GM18498 (cell line): ENCODE results near the gene ADAMTS16.
"Not testable (repeated sequence)": the region's sequence is repeated elsewhere in the genome, so short reads cannot be mapped to it uniquely, and the experiment has no call there.

Experiments
- ATAC-seq: cut with Tn5 transposase; IDR thresholded peaks from one replicate; pipeline ENCODE4 v1.9.1; 2021; ENCODE audit warnings: mild to moderate bottlenecking, moderate library complexity; ENCODE audit not compliant: unreplicated experiment

ADAMTS16 gene

GRCh38 chr5:5139777-5140478 is at the start of gene ADAMTS16:
Gene ADAMTS16 (plus strand): TSS chr5:5140330. CDS start chr5:5140468, 138 bp downstream.
- ATAC-seq, result no peak

GRCh38 chr5:5092149-5092548 is 48.0 kb upstream of the ADAMTS16 start:
- ATAC-seq, result no peak

- no peak for ATAC-seq
These were observed 39.5 kb upstream of the ADAMTS16 start for GRCh38 chr5:5100635-5101034.

GRCh38 chr5:5101676-5102075 is 38.5 kb upstream of the ADAMTS16 start:
- no peak for ATAC-seq

GRCh38 chr5:5103245-5103644 is 36.9 kb upstream of the ADAMTS16 start:
- ATAC-seq, result no peak

GRCh38 chr5:5104550-5104949 is 35.6 kb upstream of the ADAMTS16 start:
- ATAC-seq, result no peak

GRCh38 chr5:5105531-5105930 is 34.6 kb upstream of the ADAMTS16 start:
- no peak for ATAC-seq

- ATAC-seq, result peak; percentile 74
These were observed 23.2 kb upstream of the ADAMTS16 start for GRCh38 chr5:5116956-5117355.

- no peak for ATAC-seq
These were observed 17.4 kb upstream of the ADAMTS16 start for GRCh38 chr5:5122776-5123175.

- no peak for ATAC-seq
These were observed 15.9 kb upstream of the ADAMTS16 start for GRCh38 chr5:5124231-5124630.

GRCh38 chr5:5126444-5126843 is 13.7 kb upstream of the ADAMTS16 start:
- no peak for ATAC-seq

GRCh38 chr5:5128766-5129165 is 11.4 kb upstream of the ADAMTS16 start:
- ATAC-seq, result no peak

GRCh38 chr5:5132234-5132633 is 7.9 kb upstream of the ADAMTS16 start:
- no peak for ATAC-seq

- no peak for ATAC-seq
These were observed 7.3 kb upstream of the ADAMTS16 start for GRCh38 chr5:5132693-5133295.

GRCh38 chr5:5134107-5134506 is 6.0 kb upstream of the ADAMTS16 start:
- no peak for ATAC-seq

- no peak for ATAC-seq
These were observed 4.0 kb upstream of the ADAMTS16 start for GRCh38 chr5:5135957-5136676.

- not testable (repeated sequence) for ATAC-seq
These were observed 2.3 kb upstream of the ADAMTS16 start for GRCh38 chr5:5137851-5138250.

GRCh38 chr5:5139336-5139776 is 774 bp upstream of the ADAMTS16 start:
- ATAC-seq, result no peak

- ATAC-seq, result no peak
These were observed 579 bp downstream of the ADAMTS16 start for GRCh38 chr5:5140479-5141338.

- ATAC-seq, result no peak
These were observed 1.1 kb downstream of the ADAMTS16 start for GRCh38 chr5:5141339-5141599.
